Measurements from ENCODE around the gene AUTS2.

DNA sequence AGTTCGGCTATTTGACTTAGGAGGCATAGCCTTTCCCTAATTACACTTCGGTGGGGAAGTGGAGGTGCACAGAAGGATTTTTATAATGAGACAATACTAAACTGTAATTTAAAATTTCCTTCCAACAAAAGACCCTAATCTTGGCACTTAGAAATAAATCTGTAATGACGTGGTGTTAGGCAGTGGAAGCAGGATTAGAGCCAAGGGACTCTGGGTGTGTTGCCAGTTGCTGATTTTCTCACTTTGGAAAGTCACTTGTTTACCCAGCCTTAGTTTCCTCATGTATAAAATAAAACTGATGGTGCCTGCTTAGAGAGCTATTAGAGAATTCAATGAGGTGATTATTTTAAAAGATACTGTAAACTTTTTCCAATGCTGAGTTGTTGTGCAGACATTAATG lies 287.2 kb downstream of the AUTS2 start:
- no peak for TF ChIP-seq GATA3 (IDR thresholded peaks at IDR 0.05; ENCODE audit: low read depth, low read length)
- no peak for TF ChIP-seq GATA2 (IDR thresholded peaks at IDR 0.05; ENCODE audit: low read depth, low read length)
